ENCODE results near the gene LRIT2. TPM values are rescaled to one million over a fixed set of nuclear protein-coding genes. Genes with fewer than 3 reads are reported as not detected.

LRIT2 gene
- total and polyA plus RNA-seq, 8 donors, result not detected

- no peak for ATAC-seq
- H3K36me3 ChIP-seq, result no peaks in the 10 kb centered on the region
- no peak for FAIRE-seq
- H3K4me1 ChIP-seq, result no peaks in the 10 kb centered on the region
- no peak overlapping the region for H3K27ac ChIP-seq
- 69 to 81% methylated on average over 11 of the region's 11 CpGs for WGBS, 2 donors
- intact Hi-C loops (cut with DNase I), result no loop called here
- TF ChIP-seq CTCF (IDR thresholded peaks at IDR 0.05), result no peak
- no peaks in the 10 kb centered on the region for H3K9me3 ChIP-seq
- no peaks in the 10 kb centered on the region for H3K27me3 ChIP-seq
- no peak for DNase-seq
- H3K4me3 ChIP-seq, result no peak overlapping the region
Observed at GRCh38 chr10:84213076-84213475, 12.3 kb downstream of the LRIT2 start.

- H3K36me3 ChIP-seq, result no peaks in the 10 kb centered on the region
Observed at GRCh38 chr10:84212014-84212413, 13.3 kb downstream of the LRIT2 start.

GRCh38 chr10:84211566-84211965, 13.8 kb downstream of the LRIT2 start:
- Histone ChIP-seq H3K27me3 (no peaks in the 10 kb centered on the region), H3K9me3 (no peaks in the 10 kb centered on the region), H3K27ac (no peak overlapping the region), H3K36me3 (no peaks in the 10 kb centered on the region), H3K4me3 (no peak overlapping the region), H3K4me1 (no peaks in the 10 kb centered on the region)
- no peak for ATAC-seq
- TF ChIP-seq CTCF (IDR thresholded peaks at IDR 0.05), result no peak
- intact Hi-C loops (cut with DNase I), result no loop called here
- no peak for DNase-seq
- no peak for FAIRE-seq
- 71 to 76% methylated on average over 2 of the region's 2 CpGs for WGBS, 2 donors

More at GRCh38 chr10:84212014-84212413, 13.3 kb downstream of the LRIT2 start:
- intact Hi-C loops (cut with DNase I), result no loop called here
- no peak for FAIRE-seq
- ATAC-seq, result no peak
- Histone ChIP-seq H3K27me3 (no peaks in the 10 kb centered on the region), H3K27ac (no peak overlapping the region), H3K4me3 (no peak overlapping the region), H3K4me1 (no peaks in the 10 kb centered on the region), H3K9me3 (no peaks in the 10 kb centered on the region)
- no peak for DNase-seq
- no peak for TF ChIP-seq CTCF (IDR thresholded peaks at IDR 0.05)
- 56 to 66% methylated on average over 5 of the region's 5 CpGs for WGBS, 2 donors

GRCh38 chr10:84208023-84208422, 17.3 kb downstream of the LRIT2 start:
- no peak overlapping the region for H3K27ac ChIP-seq
- DNase-seq (no peak), FAIRE-seq (no peak), ATAC-seq (no peak)
- no peaks in the 10 kb centered on the region for H3K27me3 ChIP-seq
- intact Hi-C loops (cut with DNase I), result no loop called here
- 67 to 74% methylated on average over 10 of the region's 10 CpGs for WGBS, 2 donors
- no peak for TF ChIP-seq CTCF (IDR thresholded peaks at IDR 0.05)
- H3K4me3 ChIP-seq, result no peak overlapping the region
- no peaks in the 10 kb centered on the region for H3K9me3 ChIP-seq
- H3K4me1 ChIP-seq, result no peaks in the 10 kb centered on the region
- H3K36me3 ChIP-seq, result no peaks in the 10 kb centered on the region

GRCh38 chr10:84205853-84206525, 19.4 kb downstream of the LRIT2 start:
- ATAC-seq (no peak), DNase-seq (no peak), FAIRE-seq (no peak)
- H3K9me3 ChIP-seq, result no peaks in the 10 kb centered on the region
- no peak overlapping the region for H3K27ac ChIP-seq
- no peak overlapping the region for H3K4me3 ChIP-seq
- WGBS, 2 donors, result 52 to 64% methylated on average over 6 of the region's 6 CpGs
- H3K4me1 ChIP-seq, result no peaks in the 10 kb centered on the region
- no peaks in the 10 kb centered on the region for H3K36me3 ChIP-seq
- H3K27me3 ChIP-seq, result no peaks in the 10 kb centered on the region
- intact Hi-C loops (cut with DNase I), result no loop called here
- no peak for TF ChIP-seq CTCF (IDR thresholded peaks at IDR 0.05)
